HG02610 (cell line): ENCODE measurements around the gene KAT7.
"Not testable (repeated sequence)": the region's sequence is repeated elsewhere in the genome, so short reads cannot be mapped to it uniquely, and the experiment has no call there.

Experiments used
- ATAC-seq: cut with Tn5 transposase; IDR thresholded peaks from one replicate; pipeline ENCODE4 v1.9.1; 2021; ENCODE audit warnings: mild to moderate bottlenecking, moderate library complexity; ENCODE audit not compliant: unreplicated experiment

Gene KAT7

GRCh38 chr17:49788478-49789242 is at the start of gene KAT7:
Gene KAT7 (plus strand): TSS chr17:49788681. CDS start chr17:49788835, 154 bp downstream.
- ATAC-seq, result peak; percentile 91

GRCh38 chr17:49739641-49740271 is 48.7 kb upstream of the KAT7 start:
- peak; percentile 53 for ATAC-seq

- ATAC-seq, result no peak
Measured at GRCh38 chr17:49741009-49741691, 47.3 kb upstream of the KAT7 start.

- ATAC-seq, result no peak
Measured at GRCh38 chr17:49741692-49742076, 46.8 kb upstream of the KAT7 start.

GRCh38 chr17:49742166-49742638 is 46.3 kb upstream of the KAT7 start:
- ATAC-seq, result no peak

- no peak for ATAC-seq
Measured at GRCh38 chr17:49745175-49746139, 43.0 kb upstream of the KAT7 start.

- ATAC-seq, result peak; percentile 46
Measured at GRCh38 chr17:49746791-49747490, 41.5 kb upstream of the KAT7 start.

- ATAC-seq, result no peak
Measured at GRCh38 chr17:49747632-49748031, 40.8 kb upstream of the KAT7 start.

- no peak for ATAC-seq
Measured at GRCh38 chr17:49748223-49748622, 40.3 kb upstream of the KAT7 start.

GRCh38 chr17:49748791-49749190 is 39.7 kb upstream of the KAT7 start:
- ATAC-seq, result peak; percentile 85

GRCh38 chr17:49749730-49750129 is 38.8 kb upstream of the KAT7 start:
- ATAC-seq, result no peak

- no peak for ATAC-seq
Measured at GRCh38 chr17:49752508-49752907, 36.0 kb upstream of the KAT7 start.

- no peak for ATAC-seq
Measured at GRCh38 chr17:49753959-49754391, 34.5 kb upstream of the KAT7 start.

- no peak for ATAC-seq
Measured at GRCh38 chr17:49755663-49756283, 32.7 kb upstream of the KAT7 start.

GRCh38 chr17:49756323-49757150 is 31.9 kb upstream of the KAT7 start:
- no peak for ATAC-seq

GRCh38 chr17:49757151-49757777 is 31.2 kb upstream of the KAT7 start:
- ATAC-seq, result no peak

GRCh38 chr17:49758464-49759010 is 29.9 kb upstream of the KAT7 start:
- not testable (repeated sequence) for ATAC-seq

GRCh38 chr17:49759203-49759602 is 29.3 kb upstream of the KAT7 start:
- ATAC-seq, result no peak
